ENCODE data around the gene GALT.

GALT gene

DNA sequence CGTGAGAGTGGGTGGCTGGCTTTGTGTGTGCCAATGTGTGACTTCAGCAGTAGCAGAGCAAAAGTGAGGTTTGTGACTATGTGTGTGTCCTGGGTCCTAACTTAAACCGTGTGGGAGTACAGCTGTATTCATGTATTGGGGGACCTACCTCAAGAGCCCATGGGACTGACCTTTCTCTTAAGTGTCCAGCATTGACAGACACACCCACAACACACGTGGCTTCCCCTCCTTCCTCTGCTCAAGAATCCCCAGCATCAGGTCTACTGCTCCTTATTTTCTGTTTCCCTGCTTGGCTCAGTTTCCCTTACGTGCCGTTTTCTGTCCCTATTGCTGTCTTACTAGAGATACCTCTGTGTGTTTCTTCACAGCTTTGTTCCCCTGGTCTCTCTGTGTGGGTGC, 6.1 kb downstream of the GALT start:
- no peak for DNase-seq

DNA sequence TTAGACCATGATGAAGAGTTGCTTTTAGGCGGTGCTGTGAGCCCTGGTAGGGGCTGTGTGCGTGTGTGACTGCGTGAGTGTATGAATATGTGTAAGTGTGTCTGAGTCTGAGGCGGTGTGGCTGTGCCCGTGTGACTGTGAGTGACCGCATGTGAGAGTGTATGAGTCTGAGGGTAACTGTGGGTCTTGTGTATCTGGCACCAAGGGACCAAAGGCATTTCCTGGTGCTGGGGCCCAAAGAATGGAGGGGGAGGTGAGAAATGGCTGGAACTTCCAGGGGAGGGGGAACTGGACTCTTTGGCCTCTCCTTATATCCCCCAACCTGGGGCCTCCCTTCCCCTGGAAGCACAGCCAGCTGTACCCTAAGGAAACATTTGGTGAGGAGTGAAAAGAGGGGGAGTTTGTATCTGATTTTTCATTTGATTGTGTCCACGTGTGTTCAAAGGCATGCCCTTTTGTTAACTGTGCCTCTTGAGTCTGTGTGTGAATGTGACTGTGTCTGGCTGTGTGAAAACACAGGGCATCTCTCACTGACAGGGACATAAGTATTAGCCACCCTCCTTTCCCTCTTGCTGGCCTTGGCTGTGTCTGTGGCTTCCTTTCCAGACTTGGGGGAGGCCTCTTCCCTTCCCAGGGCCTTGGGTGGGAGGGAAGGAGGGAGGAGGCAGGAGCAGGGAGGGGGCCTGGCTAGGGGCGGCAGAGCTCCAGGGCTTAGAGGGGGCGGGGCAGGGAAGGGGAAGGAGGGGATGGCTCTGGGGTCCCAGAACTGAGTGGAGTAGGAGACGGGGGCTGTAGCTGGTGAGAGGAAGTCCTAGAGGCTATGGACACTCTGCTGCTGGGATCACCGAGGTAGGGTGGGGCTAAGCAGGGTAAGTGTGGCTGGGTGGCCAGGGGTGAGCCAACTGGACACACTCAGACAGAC, 6.9 kb downstream of the GALT start:
- no peak for DNase-seq

DNA sequence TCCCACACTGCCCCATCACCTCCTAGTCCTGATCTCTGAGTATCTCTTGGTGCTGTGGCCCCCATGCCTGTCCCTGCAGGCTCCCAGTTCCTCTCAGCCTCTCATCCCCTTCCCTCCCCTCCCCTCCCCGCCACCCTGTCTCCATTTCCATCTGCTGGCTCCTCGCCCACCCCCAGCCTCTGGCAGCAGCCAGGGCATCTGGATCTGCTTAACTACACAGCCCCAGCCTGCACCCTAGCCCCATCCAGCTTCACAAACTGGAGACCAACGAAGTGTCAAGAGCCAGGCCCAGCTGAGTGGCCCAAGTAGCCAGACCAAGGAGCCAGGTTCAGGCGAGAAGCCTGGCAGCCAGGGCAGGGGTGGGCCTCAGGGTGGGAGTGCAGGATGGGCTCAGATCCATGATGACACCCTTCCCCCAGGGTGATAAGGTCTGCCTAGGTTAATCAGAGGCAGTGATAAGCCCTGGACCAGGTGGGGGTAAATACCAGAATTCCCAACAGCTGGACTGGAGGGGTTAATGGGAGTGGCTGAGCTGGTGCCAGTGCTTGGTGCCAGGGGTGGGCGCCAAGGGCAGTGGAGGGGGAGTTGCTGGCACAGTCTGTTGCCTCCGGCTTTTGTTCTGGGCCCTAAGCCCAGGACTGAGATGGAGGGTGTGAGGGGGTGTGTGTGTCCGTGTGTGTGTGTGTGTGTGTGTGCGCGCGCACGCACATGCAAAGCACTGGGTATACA, 8.0 kb downstream of the GALT start:
- no peak for DNase-seq

DNA sequence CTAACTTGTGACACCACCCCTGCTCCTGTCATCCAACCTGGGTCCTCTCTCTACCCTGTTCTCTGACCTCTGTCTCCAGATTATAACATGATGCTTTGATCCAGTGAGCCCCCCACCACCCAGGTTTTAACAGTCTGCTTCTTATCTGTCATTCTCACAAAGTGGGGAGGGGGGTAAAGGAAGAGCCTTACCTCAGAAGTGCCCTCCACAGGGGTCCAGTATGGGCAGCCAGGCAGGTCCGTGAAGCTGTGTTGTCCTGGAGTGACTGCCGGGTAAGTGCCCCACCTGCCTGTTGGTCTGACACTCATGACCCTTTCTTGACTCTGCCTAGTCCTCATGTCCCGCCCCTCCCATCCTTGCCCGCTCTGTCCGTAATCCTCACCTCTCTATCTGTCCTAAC, 8.9 kb downstream of the GALT start:
- no peak for DNase-seq

DNA sequence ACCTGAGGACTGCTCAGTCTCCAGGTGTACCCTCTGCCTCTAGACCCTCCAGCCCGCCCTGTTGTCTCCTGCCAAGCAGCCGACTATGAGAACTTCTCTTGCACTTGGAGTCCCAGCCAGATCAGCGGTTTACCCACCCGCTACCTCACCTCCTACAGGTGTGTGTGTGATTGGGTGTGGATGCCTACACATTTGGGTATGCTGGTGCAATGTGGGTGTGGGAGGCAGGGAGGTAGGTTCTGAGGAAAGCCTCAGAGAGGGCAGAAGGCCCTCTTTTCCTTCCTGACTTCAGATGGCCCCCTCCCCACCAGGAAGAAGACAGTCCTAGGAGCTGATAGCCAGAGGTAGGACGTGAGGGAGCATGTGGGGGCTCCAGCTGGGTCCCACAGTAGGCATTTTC, 10.5 kb downstream of the GALT start:
- DNase-seq: no peak

DNA sequence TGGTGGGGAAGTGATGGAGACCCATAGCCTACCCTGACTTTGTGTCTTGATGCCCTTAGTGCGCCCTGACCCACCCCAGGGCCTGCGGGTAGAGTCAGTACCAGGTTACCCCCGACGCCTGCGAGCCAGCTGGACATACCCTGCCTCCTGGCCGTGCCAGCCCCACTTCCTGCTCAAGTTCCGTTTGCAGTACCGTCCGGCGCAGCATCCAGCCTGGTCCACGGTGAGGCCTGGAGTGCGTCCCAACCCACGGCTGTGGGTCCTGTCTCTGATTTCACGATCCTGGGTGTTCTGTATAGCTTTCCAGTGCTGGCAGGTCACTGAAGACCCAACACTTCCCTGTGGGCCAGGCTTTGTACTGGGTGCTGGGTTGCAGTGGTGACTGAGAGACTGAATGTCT, 12.0 kb downstream of the GALT start:
- no peak for DNase-seq

DNA sequence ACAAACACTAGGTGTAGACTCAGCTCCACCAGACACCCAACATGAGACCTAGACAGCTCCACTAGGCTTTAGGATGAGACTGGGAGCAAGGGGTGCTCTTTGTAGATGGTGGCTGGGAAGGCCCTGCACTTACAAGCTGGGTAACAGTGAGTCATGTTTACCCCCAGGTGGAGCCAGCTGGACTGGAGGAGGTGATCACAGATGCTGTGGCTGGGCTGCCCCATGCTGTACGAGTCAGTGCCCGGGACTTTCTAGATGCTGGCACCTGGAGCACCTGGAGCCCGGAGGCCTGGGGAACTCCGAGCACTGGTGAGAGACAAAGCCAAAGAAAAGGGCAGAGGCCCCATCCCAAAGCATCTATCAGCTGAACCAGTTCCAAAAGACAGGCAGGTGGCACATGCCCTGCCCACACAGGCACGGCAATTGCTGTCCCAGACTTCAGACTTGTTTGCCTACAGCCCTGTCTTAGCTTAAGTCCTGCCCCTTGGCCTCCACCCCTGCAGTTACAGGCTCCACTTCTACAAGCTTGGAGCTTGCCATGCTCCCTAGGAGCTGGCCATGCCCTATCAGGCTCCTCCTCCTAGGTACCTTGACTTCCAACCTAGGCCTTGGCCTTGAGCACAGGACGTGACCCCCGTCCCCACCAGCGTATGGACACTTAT, 13.2 kb downstream of the GALT start:
- DNase-seq: no peak

DNA sequence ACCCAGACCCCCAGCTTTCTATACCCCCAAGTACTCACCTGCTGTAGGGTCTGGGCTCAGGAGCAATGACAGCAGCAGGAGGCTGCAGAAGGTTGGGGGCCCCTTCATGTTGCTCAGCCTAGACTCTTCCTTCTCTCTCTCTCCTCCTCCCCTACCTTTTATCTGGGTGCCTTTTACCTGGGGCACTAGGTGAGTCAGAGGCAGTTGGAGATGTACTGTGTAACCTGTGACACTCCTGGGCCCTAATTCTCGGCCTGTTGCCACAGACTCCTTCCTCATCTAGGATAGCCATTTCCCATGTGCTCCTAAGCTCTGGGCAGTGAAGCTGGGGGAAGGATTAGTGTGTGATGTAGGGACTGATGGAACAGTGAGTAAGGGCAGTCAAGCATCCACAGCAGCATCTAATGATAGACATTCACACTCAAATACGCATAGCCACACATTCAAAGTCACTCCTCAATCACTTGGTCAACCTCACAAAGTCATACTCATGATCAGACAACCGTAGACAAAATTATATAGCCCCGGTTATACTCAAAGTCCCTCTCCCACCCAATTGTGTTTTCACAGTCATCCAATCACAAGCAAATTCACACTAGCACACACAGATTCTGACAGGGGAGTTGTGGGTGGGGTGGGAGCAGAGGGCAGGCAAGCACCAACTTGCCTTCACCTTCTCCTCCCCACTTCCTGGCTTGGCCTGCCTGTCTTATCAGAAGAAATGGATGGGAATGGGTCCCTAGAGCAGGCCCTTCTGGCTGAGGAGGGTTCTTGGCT, 16.2 kb downstream of the GALT start, which contains the start of gene CCL27:
TSS of gene CCL27 (minus strand) at position 132 of the 777 bp plus-strand sequence. CDS start at position 108, 24 bp downstream.
- DNase-seq: no peak

DNA sequence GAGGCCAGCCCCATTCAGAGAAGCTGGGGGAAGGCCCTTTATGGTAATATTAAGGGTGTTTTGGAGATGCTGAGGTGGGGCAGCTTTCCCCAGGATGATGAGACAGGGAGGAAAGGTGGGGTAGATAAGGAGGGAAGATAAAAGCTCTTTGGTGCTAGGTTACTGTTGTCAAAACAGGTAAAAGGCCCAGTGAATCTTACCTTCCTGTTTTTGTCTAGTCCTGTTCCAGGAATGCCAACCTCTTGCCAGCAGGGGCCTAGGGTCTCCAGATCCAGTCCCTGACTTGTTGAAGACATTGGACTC, 16.8 kb downstream of the GALT start:
- no peak for DNase-seq

DNA sequence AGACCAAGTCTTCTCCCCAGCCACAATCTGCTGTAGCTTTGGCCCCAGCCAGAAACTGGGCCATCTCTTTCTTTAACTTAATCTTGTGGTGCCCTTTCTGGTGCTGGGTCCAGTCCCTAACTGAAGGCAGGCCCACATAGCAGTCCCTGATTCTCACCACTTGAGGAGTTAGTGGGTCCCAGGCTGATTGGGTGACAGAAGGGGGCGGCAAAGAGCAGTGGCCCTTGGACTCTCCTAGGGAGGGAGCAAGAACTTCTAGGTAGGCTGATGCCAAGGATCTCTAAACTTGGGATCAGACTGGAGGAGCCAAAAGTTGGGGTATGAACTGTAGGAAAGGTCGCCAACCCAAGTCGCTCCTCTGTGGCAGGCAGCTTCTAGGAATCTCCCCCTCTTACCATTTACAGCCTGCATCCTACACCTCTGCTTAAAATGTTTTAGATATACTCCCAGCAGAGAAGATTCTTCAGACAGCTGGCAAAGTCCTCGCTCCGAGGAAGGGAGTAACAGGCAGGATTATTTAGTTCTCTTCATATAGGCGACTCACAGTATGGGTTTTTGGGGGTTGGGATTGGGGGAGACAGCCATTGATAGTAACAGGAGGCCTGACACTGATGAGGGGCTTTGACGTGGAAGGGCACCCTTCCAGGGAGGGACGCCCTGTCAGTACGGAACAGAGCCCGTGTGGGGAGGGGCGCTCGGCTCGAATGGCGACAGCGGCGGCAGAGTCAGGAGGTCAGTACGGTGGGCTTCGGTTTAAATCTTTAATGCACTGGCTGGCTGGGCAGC, 18.0 kb downstream of the GALT start:
- peak; percentile 88 for DNase-seq

DNA sequence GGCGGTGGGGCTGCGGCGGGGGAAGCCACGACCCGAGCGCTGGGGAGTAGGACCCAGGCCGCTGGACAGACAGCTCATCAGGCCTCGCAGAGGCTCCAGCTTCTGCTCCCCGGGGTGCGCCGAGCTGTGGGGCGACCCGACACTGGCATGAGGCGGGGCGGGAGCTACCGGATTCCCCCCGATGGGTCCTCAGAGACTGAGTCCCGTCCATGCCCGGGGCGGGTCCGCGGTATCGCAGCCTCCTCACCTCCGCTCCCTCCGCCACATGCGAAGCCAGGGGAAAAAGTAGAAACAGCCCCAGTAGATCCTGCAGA, 18.5 kb downstream of the GALT start:
- DNase-seq: no peak

DNA sequence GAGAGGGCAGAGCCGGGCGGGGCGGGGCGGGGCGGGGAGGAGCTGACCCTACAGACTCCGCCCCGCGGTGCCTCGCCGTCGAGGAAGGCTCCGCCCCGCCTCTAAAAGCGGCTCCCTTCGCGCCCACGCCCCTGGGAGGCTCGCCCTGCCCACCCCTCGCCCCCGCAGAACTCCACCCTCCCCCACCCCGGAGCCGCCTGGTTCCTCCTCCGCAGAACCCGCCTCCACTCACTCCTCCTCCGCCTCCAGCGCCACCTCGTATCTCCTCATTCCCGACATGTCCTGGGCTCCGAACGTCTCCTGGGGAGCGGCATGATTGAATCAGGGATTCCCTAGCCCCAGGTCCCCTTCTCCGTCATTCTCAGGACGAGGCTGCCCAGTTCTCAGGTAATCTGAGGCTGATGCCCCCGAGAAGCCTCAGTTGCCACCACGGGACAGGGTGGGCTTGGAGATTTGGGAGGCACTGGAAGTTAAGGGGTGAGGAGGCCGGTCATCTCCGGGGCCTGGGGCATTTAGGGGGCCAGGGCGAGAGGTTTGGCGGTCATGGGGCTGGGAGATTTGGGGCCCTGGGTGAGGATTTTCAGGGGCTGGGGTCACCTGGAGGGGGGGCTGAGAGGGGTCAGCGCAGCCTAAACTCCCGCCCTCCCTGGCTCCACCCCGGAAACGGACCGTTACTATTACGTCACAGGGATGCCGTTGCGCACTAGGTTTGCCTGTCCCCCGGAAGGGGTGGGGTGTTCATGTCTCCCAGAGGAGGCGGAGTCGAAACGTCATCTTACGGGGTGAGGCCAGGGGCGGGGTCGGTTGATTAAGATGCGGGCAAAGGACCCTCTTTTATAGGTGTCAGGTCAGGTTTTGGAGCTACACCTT, 19.1 kb downstream of the GALT start:
- DNase-seq: peak; percentile 90

DNA sequence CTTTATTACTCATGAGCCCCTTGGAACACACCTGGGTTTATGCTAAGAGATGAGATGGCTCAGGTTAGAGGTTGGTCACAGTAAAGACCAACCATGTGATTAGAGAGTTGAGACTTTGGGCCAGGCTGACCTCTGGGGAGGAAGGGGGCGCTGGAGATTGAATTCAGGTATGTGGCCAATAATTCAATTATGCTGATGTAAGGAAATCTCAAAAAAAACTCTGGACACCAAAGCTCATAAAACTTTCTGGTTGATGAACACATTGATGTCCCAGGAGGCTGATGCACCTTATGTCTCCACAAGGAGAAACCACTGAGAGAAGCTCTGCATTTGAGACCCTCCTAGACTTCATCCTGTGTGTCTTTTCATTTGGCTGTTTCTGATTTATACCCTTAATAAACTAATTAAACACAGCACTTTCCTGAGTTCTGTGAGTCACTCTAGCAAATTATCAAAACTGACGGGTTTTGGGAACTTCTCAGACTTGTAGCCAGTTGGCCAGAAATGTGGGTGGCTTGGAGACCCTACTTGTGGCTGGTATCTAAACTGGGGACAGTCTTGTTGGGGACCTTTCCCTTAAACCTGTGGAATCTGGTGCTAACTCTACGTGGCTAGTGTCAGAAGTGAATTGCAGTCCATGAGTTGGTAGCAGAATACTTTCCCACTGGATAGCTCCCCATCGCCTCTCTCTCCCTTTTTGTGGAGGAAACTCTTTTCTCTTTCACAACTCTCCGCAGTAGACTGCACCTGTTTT, 23.5 kb downstream of the GALT start:
- DNase-seq: no peak

DNA sequence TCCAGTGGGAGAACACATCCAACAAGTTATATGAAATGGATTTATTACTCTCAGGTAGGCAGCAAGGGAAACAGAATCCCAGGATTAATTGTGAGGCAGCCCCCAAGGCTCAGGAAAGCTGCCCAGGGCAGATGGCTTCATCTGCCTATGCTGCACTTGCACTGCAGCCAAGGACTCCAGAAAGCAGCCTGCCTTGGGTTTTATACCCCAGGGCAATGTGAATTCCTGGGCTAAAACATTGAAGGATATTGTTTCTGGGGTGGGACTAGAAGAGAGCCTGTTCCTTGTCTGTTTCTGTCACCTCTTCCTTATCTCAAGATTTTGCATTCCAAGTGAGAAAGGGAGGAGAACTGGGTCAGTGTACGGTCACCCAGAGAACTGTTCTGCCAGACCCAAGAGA, 24.8 kb downstream of the GALT start:
- DNase-seq: no peak

DNA sequence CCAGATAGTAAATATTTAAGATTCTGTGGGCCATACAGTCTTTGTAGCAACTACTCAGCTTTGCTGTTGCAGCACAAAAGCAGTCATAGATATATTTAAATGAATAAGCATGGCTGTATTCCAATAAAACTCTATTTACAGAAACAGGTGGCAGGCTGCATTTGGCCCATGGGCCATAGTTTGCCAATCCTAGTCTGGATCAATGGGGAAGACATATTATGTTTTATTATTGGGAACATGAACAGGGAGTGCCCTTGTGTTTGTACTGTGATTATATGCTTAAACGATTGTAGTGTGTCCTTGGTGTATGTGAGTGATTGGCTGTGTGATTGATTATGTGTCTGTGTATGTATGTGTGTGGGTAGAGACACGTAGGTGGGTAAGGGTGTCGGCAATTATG, 28.0 kb downstream of the GALT start:
- DNase-seq: no peak

DNA sequence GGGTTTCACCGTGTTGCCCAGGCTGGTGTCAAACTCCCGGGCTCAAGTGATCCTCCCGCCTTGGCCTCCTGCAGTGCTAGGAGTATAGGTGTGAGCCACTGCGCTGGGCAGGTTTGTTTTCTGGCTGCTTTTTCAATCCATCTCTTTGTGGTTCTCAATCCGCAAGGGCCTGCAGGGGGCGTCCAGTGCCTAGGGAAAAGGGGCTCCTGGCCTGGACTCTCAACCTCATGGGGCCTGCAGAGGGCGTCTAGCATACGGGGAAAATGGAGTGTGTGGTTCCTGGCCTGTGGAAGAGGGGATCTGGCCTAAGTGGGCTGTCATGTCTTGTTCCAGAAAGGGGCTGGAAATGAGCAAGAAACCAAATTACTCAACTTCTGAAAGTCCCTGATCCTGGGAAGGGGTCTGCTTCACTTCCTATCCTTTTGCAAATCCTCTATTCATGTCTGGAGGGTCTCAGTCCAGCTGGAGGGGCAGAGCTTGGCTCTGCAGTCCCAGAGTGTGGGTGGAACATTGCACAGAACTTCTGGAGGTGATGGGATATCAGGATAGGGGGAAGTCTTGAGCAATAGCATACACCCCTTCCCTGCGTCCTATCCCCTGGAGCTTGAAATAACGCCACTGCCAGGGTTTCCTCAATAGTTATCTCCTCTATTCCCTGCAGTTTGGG, 28.7 kb downstream of the GALT start:
- DNase-seq: peak; percentile 78

DNA sequence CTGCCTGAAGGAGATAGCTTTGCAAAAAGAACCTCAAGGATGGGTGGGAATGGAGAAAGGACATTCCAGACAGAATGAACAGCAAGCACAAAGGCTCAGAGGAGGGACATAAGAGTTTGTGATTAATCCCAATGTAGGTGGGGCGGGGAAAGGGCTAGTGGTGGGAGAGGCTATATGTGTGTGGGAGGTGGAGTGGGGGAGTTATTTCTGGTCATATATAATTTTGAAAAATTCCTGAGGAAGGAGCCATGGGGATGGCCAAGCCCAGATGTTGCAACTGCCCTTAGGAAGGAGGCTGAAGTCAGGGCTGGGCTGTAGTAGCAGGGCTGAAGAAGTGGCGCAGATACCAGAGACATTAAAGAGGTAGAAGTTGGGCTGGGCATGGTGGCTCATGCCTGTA, 29.4 kb downstream of the GALT start:
- no peak for DNase-seq

DNA sequence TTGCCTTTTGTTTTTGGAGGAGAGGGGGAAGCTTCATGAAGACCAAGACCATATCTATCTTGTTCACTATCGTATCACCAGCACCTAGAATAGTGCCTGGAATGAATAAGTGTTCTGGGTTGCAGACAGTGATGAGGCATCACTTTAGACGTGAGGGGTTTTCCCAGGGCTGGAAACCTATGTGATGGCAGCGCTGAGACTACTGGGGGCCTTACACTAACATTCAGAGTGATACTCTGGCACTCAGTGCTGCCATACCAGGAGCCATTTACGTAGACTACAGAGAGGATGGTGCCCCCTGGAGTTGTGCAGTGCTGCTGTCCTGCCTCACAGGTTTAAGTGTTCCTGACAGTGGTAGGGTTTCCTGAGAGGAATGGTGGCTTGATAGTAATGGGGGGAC, 37.7 kb downstream of the GALT start:
- DNase-seq: peak; percentile 58

DNA sequence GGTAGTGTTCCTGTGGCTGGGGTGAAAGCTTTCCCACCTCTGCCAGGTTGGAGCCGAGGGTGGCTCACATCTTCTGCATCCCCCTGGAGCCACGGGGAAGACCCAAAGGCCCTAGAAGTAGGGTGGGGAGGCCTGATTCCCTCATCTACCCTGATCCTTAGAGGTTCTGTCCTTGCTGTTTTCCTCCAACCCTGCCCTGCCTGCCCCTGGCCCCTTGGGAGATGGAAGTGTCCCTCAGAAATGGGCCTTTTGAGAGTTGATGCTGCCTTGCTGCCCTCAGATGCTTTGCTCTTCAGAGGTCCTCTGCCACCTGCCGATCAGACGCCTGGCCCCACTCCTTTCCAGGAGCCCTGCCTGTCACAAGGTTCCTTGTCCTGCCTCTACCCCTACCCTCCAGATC, 38.3 kb downstream of the GALT start:
- no peak for DNase-seq

DNA sequence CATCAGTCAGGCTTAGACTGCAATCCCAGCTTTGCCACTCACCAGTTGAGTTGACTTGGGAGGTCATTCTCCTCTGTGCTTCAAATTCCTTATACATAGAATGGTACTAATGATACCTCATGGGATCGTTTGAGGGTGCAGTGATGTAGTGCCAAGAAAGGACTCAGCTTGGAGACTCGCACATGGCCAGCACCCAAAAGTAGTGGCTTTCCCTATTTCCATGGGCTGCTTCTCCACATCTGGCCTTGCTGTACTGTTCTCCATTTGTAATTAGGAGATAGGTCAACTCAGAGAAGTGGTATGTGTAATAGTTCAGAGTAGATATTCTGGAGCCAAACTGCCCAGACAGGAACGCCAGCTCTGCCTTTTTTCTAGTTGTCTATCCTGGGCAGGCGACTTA, 39.1 kb downstream of the GALT start:
- no peak for DNase-seq
